Stimulated activated CD8-positive, alpha-beta memory T cell treated with anti-CD3 and anti-CD28 coated beads, Interleukin-12 subunit alpha, Interleukin-12 subunit beta, amount 100 ng/mL, for 24 hours (primary cell): ENCODE results near the gene AP5Z1.

Experiments used
- DNase-seq: peaks from one replicate; pipeline ENCODE4 v3.0.0-alpha.2; 2020; ENCODE audit errors: extremely low read depth

AP5Z1 gene

GRCh38 chr7:4766666-4767519, 8.5 kb upstream of the AP5Z1 start:
- no peak for DNase-seq

DNA sequence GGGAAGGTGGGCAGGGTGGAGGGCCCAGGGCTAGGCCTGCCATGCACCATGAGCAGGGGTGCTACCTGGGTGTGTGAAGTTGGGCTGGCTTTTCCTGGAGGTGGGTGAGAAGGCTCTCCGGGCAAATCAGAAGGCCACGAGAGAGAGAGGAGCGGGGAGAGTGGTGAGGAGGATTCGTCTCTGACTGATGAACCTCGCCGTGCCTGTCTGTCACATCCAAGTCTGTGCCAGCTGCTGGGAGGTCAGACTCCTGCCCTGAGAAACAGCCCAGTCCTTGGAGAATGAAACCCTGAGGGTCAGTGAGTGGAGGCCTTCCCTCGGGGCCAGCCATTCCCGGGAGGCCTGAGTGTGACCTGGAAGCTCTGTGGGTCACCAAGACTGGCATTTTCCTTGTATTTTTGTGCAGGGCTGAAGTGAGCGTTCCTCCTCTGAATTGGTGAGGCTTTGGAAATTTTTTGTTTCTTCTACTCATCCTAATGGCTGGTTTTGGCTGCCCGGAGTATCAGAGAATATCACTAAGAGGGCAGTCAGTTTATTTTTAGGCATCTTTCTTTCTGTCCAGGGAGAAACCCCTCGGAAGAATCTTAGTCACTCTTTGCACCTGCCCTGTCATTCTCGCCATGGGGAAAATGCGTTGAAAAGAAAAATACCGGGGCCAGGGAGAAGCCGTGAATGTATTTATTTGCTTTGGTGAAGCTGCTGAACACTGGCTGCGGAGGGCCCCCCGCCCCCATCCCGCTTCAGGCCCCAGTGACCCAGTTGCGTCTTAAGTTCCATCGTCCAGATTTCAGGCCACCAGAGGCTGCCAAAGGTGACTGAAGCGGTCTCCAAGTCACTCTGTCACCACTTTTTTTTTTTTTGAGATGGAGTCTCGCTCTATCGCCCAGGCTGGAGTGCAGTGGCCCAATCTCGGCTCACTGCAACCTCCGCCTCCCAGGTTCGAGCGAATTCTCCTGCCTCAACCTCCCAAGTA, 6.5 kb upstream of the AP5Z1 start:
- no peak for DNase-seq

GRCh38 chr7:4769761-4770160, 5.7 kb upstream of the AP5Z1 start:
- DNase-seq: no peak

GRCh38 chr7:4770886-4771285, 4.5 kb upstream of the AP5Z1 start:
- DNase-seq: no peak

GRCh38 chr7:4771737-4772136, 3.7 kb upstream of the AP5Z1 start:
- no peak for DNase-seq

DNA sequence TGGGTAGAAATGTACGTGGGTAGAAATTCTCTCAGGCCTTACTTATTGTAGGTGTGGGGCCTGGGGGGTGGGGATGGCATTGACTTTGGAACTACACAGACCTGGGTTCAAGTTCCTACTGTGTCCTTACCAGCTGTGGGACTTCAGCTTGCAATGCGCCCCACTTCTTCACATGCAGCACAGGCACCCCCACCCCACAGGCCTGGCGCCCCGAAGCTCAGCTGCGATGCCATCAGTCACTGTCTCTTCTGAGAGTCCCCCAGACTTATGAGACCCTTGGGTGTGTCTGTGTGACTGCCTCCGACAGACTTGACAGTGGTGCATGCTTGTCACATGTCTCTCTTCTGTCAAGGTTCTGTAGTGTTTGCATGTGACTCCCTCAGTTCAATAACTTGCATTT, 3.1 kb upstream of the AP5Z1 start:
- no peak for DNase-seq

GRCh38 chr7:4774007-4774406, 1.4 kb upstream of the AP5Z1 start:
- DNase-seq: no peak

GRCh38 chr7:4774658-4775249, 669 bp upstream of the AP5Z1 start:
- no peak for DNase-seq

- no peak for DNase-seq
Observed at GRCh38 chr7:4775848-4776623, 613 bp downstream of the AP5Z1 start.

- DNase-seq: no peak
Observed at GRCh38 chr7:4779118-4779517, 3.7 kb downstream of the AP5Z1 start.

GRCh38 chr7:4781366-4782069, 6.1 kb downstream of the AP5Z1 start:
- DNase-seq: no peak

- DNase-seq: no peak
Observed at GRCh38 chr7:4782333-4783291, 7.2 kb downstream of the AP5Z1 start.

DNA sequence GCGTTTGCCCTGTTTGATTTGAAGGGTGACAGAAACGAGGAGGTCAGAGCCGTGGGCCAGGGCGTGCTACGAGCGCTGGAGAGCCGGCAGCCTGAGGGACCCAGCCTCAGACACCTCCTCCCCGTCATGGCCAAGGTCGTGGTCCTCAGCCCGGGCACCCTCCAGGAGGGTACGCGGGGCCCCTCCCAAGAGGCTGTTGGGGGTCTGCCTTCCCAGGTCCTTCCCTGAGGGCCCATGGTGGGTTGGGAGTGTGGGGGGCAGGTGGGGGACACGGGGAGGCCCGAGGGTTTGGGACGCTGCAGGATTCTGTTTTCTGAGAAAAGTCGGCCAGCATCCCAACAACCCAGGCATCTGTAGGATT, 7.8 kb downstream of the AP5Z1 start:
- no peak for DNase-seq

- DNase-seq: no peak
Observed at GRCh38 chr7:4783762-4784351, 8.4 kb downstream of the AP5Z1 start.

DNA sequence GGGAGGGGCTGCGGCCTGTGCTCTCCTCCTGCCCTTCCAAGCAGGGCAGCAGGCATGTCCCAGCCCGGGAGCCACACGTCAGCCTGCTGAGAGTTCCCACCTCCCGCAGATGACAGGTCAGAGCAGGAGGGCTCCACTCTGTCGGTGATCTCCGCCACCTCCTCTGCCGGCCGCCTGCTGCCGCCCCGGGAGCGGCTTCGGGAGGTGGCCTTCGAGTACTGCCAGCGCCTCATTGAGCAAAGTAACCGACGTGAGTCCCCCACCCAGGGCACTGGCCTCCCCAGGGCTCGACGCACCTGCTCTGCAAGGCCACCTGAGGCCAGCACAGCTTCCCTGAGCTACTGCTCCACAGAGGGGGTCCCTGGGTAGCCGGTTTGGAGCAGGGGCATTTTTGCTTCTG, 9.4 kb downstream of the AP5Z1 start:
- no peak for DNase-seq

GRCh38 chr7:4785371-4785770, 9.9 kb downstream of the AP5Z1 start:
- DNase-seq: no peak

DNA sequence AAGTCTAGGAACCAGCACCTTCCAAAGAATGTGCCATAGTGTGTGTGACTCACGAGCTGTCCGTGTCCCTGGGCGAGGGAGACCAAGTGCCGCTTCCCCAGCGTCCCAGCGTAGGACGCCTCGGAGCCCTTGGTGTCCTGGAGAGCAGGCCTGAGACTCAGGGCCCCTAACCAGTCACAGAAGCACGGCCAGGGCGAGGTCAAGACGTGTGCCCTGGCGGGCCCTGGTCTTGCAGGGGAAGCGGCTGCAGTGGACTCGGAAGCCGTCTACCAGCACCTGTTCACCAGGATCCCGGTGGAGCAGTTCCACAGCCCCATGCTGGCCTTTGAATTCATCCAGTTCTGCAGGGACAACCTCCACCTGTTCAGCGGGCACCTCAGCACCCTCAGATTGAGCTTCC, 10.6 kb downstream of the AP5Z1 start:
- no peak for DNase-seq

- DNase-seq: no peak
Observed at GRCh38 chr7:4787541-4787940, 12.1 kb downstream of the AP5Z1 start.

DNA sequence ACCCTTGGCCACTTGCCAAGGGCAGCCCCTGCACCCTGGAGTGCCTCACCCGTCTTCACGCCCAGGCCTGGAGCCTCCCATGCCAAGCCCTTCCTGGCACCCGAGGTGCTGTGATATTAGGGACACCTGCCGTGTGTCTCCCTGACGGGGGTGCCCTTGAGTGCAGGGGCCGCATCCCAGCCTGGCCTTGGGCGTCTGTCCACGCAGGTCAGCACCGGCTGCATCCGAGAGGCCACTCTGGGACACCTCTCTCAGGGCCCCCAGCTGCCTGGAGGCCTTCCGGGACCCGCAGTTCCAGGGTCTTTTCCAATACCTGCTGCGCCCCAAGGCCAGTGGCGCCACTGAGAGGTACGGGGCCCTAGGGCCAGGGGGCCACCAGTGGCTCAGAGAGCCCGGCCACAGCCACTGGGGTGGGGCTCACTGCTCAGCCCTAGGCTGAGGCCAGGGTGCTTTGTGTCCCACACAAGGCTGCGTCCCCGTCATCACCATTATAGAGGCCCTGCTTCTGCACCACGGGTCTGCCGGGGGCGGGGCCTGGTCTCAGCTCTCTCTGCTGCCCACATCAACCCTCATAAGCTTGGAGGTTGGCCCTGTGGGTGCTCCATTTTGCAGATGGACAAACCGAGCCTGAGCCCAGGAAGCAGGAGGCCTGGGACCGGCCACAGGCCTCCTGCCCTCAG, 12.7 kb downstream of the AP5Z1 start:
- DNase-seq: no peak
